ENCODE measurements around the gene ADCY10. TPM values are rescaled to one million over a fixed set of nuclear protein-coding genes. Genes with fewer than 3 reads are reported as not detected.

Gene ADCY10
- total RNA-seq, 4 donors from 2014 or later = 0.22 to 0.57 (median 0.41) TPM

DNA sequence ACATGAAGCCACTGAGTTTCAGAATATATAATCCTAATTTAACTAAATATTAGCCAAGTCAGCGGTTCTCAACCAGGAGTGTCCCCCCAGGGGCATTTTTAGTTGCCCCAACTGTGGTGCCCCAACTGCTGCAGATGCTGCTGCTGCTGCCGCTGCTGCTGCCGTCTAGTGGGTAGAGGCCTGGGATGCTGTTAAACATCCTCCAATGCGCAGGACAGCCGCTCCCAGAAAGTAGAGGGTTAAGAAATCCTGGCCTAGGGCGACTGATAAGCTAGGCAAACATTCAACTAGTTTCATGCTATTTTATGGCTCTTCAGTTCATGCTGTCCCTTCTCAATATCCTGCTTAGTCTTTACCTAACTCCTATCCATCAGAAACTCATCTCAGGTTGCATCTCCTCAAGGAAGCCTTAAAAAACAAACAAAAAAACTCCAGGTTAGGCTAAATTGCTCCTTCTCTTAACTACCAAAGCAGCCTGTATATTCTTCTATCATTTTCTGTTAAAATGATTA lies 12.6 kb upstream of the ADCY10 start:
- TF ChIP-seq, protein P1, sequence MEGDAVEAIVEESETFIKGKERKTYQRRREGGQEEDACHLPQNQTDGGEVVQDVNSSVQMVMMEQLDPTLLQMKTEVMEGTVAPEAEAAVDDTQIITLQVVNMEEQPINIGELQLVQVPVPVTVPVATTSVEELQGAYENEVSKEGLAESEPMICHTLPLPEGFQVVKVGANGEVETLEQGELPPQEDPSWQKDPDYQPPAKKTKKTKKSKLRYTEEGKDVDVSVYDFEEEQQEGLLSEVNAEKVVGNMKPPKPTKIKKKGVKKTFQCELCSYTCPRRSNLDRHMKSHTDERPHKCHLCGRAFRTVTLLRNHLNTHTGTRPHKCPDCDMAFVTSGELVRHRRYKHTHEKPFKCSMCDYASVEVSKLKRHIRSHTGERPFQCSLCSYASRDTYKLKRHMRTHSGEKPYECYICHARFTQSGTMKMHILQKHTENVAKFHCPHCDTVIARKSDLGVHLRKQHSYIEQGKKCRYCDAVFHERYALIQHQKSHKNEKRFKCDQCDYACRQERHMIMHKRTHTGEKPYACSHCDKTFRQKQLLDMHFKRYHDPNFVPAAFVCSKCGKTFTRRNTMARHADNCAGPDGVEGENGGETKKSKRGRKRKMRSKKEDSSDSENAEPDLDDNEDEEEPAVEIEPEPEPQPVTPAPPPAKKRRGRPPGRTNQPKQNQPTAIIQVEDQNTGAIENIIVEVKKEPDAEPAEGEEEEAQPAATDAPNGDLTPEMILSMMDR (IDR thresholded peaks at IDR 0.05; ENCODE audit: low read depth) = no peak

GRCh38 chr1:167924543-167925231 lies 10.8 kb upstream of the ADCY10 start:
- TF ChIP-seq, protein P1 (IDR thresholded peaks at IDR 0.05; ENCODE audit: low read depth) = no peak

- TF ChIP-seq, protein P1 (IDR thresholded peaks at IDR 0.05; ENCODE audit: low read depth) = no peak
Observed at GRCh38 chr1:167924102-167924501, 10.2 kb upstream of the ADCY10 start.

DNA sequence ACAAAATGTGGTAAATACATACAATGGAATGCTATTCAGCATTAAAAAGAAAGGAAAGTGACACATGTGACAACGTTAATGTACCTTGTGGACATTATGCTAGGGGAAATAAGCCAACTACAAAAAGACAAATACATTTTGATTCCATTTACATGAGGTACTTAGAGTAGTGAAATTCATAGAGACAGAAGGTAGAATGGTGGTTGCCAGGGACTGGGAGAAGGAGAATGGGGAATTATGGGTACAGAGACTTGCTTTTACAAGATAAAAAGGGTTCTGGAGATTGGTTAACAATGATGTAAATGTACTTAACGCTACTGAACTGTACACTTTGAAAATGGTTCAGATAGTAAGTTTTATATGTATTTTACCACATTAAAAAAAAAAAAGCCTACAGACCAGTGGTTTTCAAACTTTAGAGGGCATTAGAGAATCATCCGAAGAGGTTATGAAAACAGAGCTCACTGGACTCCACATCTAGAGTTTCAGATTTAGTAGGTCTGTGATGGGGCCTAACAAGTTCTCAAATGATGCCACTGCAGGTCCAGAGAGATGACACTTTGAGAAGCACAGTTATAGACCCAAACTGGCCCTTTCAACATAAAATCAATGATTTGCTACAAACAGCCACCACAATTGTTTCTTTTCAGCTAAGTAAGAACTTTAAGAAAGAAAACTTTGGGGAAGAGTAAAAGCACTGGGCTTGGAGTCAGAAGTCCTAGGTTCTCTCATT lies 9.6 kb upstream of the ADCY10 start:
- TF ChIP-seq, protein P1 (IDR thresholded peaks at IDR 0.05; ENCODE audit: low read depth) = no peak

- TF ChIP-seq, protein P1 (IDR thresholded peaks at IDR 0.05; ENCODE audit: low read depth) = no peak
Observed at GRCh38 chr1:167922611-167923074, 8.7 kb upstream of the ADCY10 start.

DNA sequence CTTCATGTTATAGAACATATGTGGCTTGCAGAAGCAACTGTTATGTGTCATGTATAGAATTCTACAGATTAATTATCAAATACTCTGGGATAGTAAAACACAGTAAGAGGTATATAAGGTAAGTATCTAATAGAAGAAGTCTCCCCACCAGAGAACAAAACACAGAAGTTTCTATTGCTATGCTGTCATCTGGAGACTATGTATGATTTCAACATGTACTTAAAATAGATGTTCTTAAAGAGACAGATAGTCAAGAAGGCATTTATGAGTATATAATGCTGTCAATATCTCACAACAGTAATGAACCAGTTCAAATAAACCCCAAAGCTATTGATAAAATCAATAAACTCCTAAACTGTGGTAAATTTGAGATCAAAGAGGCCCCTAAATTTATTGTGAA lies 8.1 kb upstream of the ADCY10 start:
- TF ChIP-seq, protein P1 (IDR thresholded peaks at IDR 0.05; ENCODE audit: low read depth) = no peak
